ENCODE measurements around the gene DNAH11.

DNAH11 gene

GRCh38 chr7:21579341-21580072, 36.7 kb downstream of the DNAH11 start:
- ATAC-seq (peak; percentile 52), DNase-seq (no peak)
- Mint-ChIP-seq H3K4me3 (no peak overlapping the region), H3K9me3 (peaks cover 5 to 12% of the 10 kb centered on the region in 2 donors), H3K27me3 (no peaks in the 10 kb centered on the region), H3K27ac (peak overlapping the region in 1 of 2 donors; percentile 34), H3K4me1 (peaks cover 11% of the 10 kb centered on the region)

DNA sequence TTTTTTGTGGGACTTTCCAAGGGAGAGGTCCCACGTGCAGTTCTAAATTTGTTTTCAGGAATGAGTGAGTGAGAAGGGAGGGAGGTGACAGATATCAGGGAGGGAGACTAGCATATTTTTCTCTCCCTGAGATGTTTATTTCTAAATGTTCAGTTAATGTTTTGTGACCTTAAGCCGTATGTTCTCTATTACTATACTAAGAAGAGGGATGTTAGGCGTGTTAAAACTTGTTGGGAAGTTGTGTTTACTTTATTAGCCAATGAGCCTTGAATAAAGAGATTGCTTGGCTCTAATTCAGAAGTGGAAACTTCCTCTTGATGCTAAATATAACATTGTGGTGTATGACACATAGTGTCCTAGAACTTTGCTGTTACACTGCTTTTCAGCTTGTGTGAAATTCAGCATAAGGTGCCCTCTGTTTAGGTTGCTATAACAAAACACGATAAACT, 37.3 kb downstream of the DNAH11 start:
- Mint-ChIP-seq H3K27me3 (no peaks in the 10 kb centered on the region), H3K27ac (peak overlapping the region in 1 of 2 donors; percentile 1), H3K9me3 (peaks cover 5 to 12% of the 10 kb centered on the region in 2 donors), H3K4me1 (peaks cover 11% of the 10 kb centered on the region), H3K4me3 (no peak overlapping the region)
- ATAC-seq (no peak), DNase-seq (no peak)

- ATAC-seq (no peak), DNase-seq (no peak)
- Mint-ChIP-seq H3K4me3 (no peak overlapping the region), H3K27ac (no peak overlapping the region), H3K4me1 (no peaks in the 10 kb centered on the region), H3K9me3 (peaks cover 5 to 12% of the 10 kb centered on the region in 2 donors), H3K27me3 (no peaks in the 10 kb centered on the region)
These were observed 42.4 kb downstream of the DNAH11 start for GRCh38 chr7:21585070-21585724.

DNA sequence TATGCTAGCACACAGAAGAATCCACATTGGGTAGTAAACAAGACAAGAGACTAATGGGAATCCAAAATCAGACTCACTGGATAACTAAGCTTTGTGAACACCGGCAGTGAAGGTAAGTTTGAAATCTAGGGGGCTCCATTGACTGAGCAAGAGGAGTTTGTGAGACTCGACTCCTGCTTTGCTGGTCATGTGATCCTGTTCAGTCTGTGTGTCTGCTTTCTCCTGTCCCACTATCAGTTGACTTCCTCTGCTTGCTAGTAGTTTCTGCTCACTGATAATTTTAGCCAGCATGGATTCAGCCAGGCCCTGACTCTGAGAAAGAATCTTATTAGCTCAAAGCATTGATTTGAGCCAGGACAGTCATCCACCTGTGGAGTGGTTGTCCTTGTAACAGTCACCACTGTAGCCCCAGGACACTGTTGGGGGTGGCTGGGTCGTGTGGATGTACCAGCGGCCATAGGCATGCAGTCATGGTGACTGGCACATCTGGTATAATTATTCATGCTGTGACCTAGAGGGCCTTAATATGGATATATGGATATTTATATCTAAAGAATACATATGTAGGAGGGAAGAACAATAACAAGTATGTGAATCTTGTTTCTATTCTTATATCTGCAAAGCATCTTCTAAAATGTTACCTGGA, 44.4 kb downstream of the DNAH11 start:
- Mint-ChIP-seq H3K4me3 (no peak overlapping the region), H3K9me3 (peaks cover 5 to 12% of the 10 kb centered on the region in 2 donors), H3K27me3 (no peaks in the 10 kb centered on the region), H3K27ac (peak overlapping the region in 1 of 2 donors; percentile 50), H3K4me1 (no peaks in the 10 kb centered on the region)
- ATAC-seq (no peak), DNase-seq (no peak)

DNA sequence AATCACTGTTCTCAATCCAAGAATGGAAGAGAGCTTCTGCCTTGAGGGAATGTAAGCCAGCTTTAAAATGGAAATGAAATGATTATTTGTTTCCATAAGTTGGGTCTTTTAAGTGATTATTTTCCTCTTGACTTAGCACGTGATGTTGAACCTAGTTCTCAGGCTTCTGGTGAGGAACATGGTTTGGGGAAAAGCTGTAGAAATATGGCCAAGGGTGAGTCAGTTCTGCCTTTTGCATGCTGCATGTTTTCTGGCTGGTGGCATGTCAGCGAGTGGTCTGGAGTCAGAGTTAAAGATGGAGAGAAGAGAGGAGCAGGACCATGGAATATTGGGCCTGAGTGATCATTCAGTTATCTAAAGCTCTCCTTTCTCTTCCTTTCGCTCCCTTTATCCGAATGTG, 54.0 kb downstream of the DNAH11 start:
- Mint-ChIP-seq H3K4me3 (no peak overlapping the region), H3K27me3 (no peaks in the 10 kb centered on the region), H3K4me1 (no peaks in the 10 kb centered on the region), H3K27ac (no peak overlapping the region), H3K9me3 (peaks cover 0 to 3% of the 10 kb centered on the region in 2 donors)
- DNase-seq, result no peak
- no peak for ATAC-seq

DNA sequence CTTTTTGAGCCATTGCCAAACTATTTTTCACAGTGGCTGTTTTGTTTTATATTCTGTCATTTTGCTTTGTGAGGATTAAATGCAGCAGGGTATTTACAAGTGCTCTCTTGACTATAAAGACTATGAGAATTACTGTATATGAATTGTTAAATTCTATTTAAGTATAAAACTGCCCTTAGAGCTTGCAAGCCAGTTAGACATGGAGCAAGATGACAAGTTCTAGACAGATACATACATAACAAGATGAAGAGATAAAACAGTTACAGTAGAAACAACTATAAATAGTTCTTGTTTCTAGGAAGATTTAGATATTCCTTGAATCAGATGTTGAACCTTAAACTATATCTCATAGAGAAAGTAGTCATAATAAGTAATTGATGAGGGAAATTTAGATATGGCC, 60.6 kb downstream of the DNAH11 start:
- H3K4me3 Mint-ChIP-seq, result no peak overlapping the region
- peaks cover 0 to 3% of the 10 kb centered on the region in 2 donors for H3K9me3 Mint-ChIP-seq
- no peak for DNase-seq
- peaks cover 12% of the 10 kb centered on the region for H3K4me1 Mint-ChIP-seq
- H3K27ac Mint-ChIP-seq, result peak overlapping the region in 1 of 2 donors; percentile 48
- no peak for ATAC-seq
- H3K27me3 Mint-ChIP-seq, result no peaks in the 10 kb centered on the region

GRCh38 chr7:21603972-21604749, 61.3 kb downstream of the DNAH11 start:
- Mint-ChIP-seq H3K4me1 (peaks cover 12% of the 10 kb centered on the region), H3K27me3 (peaks cover 6% of the 10 kb centered on the region), H3K9me3 (no peaks in the 10 kb centered on the region), H3K27ac (peak overlapping the region; percentile 19 to 48), H3K4me3 (peak overlapping the region in 1 of 2 donors; percentile 2)
- ATAC-seq (peak; percentile 40), DNase-seq (no peak)

GRCh38 chr7:21605008-21605585, 62.3 kb downstream of the DNAH11 start:
- no peaks in the 10 kb centered on the region for H3K9me3 Mint-ChIP-seq

GRCh38 chr7:21608465-21608864, 65.6 kb downstream of the DNAH11 start:
- no peak for ATAC-seq
- Mint-ChIP-seq H3K4me3 (no peak overlapping the region), H3K27me3 (peaks cover 20% of the 10 kb centered on the region), H3K27ac (no peak overlapping the region), H3K9me3 (no peaks in the 10 kb centered on the region), H3K4me1 (peaks cover 12% of the 10 kb centered on the region)
- no peak for DNase-seq

More at GRCh38 chr7:21605008-21605585, 62.3 kb downstream of the DNAH11 start:
- Mint-ChIP-seq H3K4me3 (no peak overlapping the region), H3K4me1 (peaks cover 12% of the 10 kb centered on the region), H3K27ac (no peak overlapping the region), H3K27me3 (peaks cover 15% of the 10 kb centered on the region)
- no peak for DNase-seq
- ATAC-seq, result no peak

DNA sequence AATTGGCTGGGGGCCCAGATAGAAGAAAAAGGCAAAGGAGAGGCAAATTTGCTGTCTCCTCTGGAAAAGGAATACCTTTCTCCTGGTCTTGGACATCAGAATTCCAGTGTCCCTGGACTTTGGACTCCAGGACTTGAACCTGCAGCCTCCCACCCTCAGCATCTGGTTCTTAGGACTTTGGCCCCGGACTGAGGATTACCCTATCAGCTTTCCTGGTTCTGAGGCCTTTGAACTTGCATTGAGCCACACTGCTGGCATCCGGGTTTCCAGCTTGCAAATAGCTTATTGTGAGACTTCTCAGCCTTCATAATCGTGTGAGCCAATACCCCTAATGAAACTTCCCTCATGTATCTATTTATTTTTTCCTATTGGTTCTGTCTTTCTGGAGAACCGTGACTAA, 68.3 kb downstream of the DNAH11 start:
- H3K4me3 Mint-ChIP-seq, result no peak overlapping the region

DNA sequence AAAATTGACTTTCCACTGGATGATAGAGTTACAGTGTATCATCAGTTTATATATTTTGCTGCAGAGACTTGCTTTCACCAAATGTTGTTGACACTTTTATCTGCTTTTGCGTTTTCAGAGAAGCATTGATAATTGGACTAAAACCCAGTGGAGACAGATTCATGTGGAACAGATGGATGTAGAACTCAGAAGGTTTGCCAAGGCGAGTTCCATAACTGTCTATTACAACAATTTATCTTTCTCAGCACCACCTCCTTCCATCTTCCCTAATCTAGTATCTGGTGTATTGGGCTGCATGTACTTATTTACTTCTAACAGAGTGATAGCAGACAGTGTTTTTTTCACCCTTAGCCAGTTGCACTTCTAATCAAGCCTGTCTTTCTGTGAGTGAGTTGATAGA, 73.3 kb downstream of the DNAH11 start:
- Mint-ChIP-seq H3K9me3 (no peaks in the 10 kb centered on the region), H3K4me3 (no peak overlapping the region), H3K4me1 (no peaks in the 10 kb centered on the region), H3K27me3 (peaks cover 8% of the 10 kb centered on the region), H3K27ac (no peak overlapping the region)
- no peak for DNase-seq
- ATAC-seq, result no peak

More for the DNA sequence above, 68.3 kb downstream of the DNAH11 start:
- DNase-seq (no peak), ATAC-seq (no peak)
- no peaks in the 10 kb centered on the region for H3K4me1 Mint-ChIP-seq
- no peak overlapping the region for H3K27ac Mint-ChIP-seq
- no peaks in the 10 kb centered on the region for H3K9me3 Mint-ChIP-seq
- H3K27me3 Mint-ChIP-seq, result peaks cover 20% of the 10 kb centered on the region

DNA sequence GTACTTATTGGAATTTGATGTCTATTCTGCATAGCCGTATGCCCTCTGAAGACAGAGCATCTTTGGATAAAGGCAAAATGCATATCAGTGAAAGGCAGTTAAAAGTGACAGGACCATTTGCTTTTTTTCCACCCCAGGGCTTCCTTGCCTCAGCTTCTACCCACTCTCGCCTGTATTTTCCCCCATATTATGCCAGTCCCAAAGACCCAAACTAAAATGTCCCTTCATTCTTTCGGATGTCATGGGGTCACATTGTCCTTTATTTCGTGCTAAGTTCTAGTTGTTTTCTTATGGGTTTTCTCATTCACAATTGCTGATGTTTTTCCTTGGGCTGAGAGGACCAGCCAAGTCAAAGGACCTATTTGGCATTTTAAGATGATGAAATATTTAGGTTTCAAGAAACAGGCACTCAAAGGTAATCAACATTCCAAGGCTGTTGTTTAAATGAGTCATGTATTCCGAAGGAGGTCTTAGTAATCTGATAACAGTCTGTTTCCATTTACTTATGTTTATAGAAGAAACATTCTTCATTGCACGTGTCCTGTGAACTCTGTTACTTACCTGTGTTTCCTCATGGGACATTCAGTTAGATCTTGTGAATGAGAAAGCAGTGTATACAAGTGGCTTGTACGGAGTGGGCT, 74.1 kb downstream of the DNAH11 start:
- Mint-ChIP-seq H3K4me1 (no peaks in the 10 kb centered on the region), H3K27ac (no peak overlapping the region), H3K27me3 (peaks cover 8% of the 10 kb centered on the region), H3K9me3 (no peaks in the 10 kb centered on the region), H3K4me3 (no peak overlapping the region)
- ATAC-seq (no peak), DNase-seq (no peak)

DNA sequence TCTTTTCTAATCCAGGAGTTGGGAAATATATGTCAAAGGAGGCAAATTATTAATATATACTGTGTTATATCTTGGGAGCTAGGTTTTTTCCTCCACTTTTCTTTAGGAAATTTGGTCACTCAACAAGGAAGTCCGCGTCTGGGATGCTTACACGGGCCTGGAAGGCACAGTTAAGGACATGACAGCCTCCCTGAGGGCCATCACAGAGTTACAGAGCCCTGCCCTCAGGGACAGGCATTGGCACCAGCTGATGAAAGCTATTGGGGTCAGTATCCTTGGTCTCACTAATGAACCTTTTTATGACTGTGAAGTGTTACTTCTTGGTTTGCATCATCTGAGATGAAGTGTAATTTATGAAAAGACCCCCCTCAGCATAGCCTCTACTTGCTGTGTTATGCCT, 74.7 kb downstream of the DNAH11 start:
- no peak for DNase-seq
- Mint-ChIP-seq H3K27me3 (peaks cover 8% of the 10 kb centered on the region), H3K4me1 (no peaks in the 10 kb centered on the region), H3K9me3 (no peaks in the 10 kb centered on the region), H3K4me3 (no peak overlapping the region), H3K27ac (no peak overlapping the region)
- ATAC-seq, result no peak

DNA sequence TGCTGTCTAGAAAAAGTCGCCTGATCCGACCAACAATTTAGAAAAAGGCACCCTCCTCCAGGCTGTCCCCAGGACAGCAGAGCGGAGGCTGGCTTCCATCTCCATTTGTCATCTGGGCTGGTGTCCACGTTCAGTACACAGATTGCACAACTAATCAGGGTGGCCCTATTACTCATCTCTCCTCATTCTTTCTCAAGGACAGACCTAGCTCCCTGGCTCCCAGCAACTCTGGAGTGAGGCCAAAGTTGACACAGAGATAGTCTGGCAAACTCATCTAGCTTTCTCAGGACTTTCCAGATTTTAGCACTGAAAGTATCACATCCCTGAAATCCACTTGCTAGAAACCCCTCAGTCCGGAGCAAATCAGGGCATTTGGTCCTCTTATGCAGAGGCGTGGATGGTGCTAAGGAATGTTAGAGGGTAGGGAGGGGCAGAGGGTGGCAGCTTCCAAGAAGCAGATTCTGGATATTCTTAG, 75.1 kb downstream of the DNAH11 start:
- peaks cover 8% of the 10 kb centered on the region for H3K27me3 Mint-ChIP-seq
- no peak overlapping the region for H3K27ac Mint-ChIP-seq
- H3K9me3 Mint-ChIP-seq, result no peaks in the 10 kb centered on the region
- DNase-seq (no peak), ATAC-seq (no peak)
- no peaks in the 10 kb centered on the region for H3K4me1 Mint-ChIP-seq
- no peak overlapping the region for H3K4me3 Mint-ChIP-seq
